Adrenal gland (tissue), 12 donors: ENCODE results near the gene STK40. TPM values are rescaled to one million over a fixed set of nuclear protein-coding genes. Genes with fewer than 3 reads are reported as not detected.
A peak's percentile ranks its signal among the peaks of the same experiment; 100 is the strongest.

ENCODE experiments used
- DNase-seq, 7 donors: peaks; one replicate each; pipeline ENCODE4 v3.0.0-alpha.2; 2019 to 2020
- H3K27ac ChIP-seq, 5 donors: fragments of 200-600 bp; sonication (generic) in 4 of 5; 1 replicate in 3 of 5; 2 replicates in 2 of 5; pipeline versions ENCODE4 v1.5.1 to v1.8.0; 2016 to 2020; ENCODE audit warnings: mild to moderate bottlenecking in 1 of 5
- H3K27me3 ChIP-seq: fragments of 200-600 bp; 2 replicates; pipeline ENCODE4 v1.8.0; 2021
- H3K36me3 ChIP-seq, 2 donors: fragments of 200-600 bp; replicated peaks in 1 of 2; 1 replicate in 1 of 2; 2 replicates in 1 of 2; pipeline versions ENCODE4 v1.5.1 to v1.8.0; 2018 to 2022
- H3K4me1 ChIP-seq, 2 donors: fragments of 200-600 bp; replicated peaks in 1 of 2; 1 replicate in 1 of 2; 2 replicates in 1 of 2; pipeline versions ENCODE4 v1.5.1 to v1.8.0; 2018 to 2021
- H3K4me3 ChIP-seq, 4 donors: fragments of 200-600 bp; sonication (generic) in 3 of 4; one replicate each; pipeline ENCODE4 v1.5.1; 2016 to 2018
- H3K9me3 ChIP-seq, 3 donors: fragments of 200-600 bp; sonication (generic) in 1 of 3; replicated peaks in 1 of 3; 1 replicate in 2 of 3; 2 replicates in 1 of 3; pipeline versions ENCODE4 v1.5.1 to v1.8.0; 2016 to 2021
- POLR2A ChIP-seq, 2 donors: fragments of 450-650 bp; IDR thresholded peaks; one replicate each; pipeline ENCODE4 v1.6.1; 2017; ENCODE audit warnings: antibody characterized with exemption in 2 of 2, mild to moderate bottlenecking in 2 of 2, moderate library complexity in 1 of 2
- WGBS, 4 donors: extraction: QIAGEN DNeasy Blood & Tissue Kit in 2 of 4; methylation state at CpG; one replicate each; pipeline versions ENCODE4 v1.1.5 to v1.1.7; 2013 to 2017; 5-methylcytosine and 5-hydroxymethylcytosine counted together
- intact Hi-C, 2 donors: fragments of 100-400 bp; cut with DNase I; formaldehyde crosslinking; loops; one replicate each; pipeline versions ENCODE4 v1.14.1 to v1.15.0; 2022 to 2023
- polyA plus RNA-seq, 3 donors: library from polyadenylated mRNA; stranded (reverse); fragments of 200-250 nt in 2 of 3; fragments of 350-450 nt in 1 of 3; fragmentation: Illumina TruSeq in 1 of 3; extraction: RNeasy Lipid Tissue Mini Kit (QIAGEN cat#74804) in 1 of 3; gene quantifications; one replicate each; pipeline ENCODE4 v1.2.3, GENCODE V29; 2013 to 2014
- total RNA-seq, 9 donors: library from RNA; depleted of rRNA in 4 of 9; stranded (reverse); fragments of >200 nt in 4 of 9; fragments of 120-200 nt in 1 of 9; fragmentation: NEBNext Ultra II Directional in 1 of 9; extraction: Animal tissue kit (Norgen Biotek cat#: 25700) in 1 of 9; gene quantifications; one replicate each; pipeline versions ENCODE4 v1.1.0 to v1.2.4, GENCODE V29; 2013 to 2023
- TF ChIP-seq, protein P1 (sequence below), 6 experiments: fragments of 450-650 bp in 4 of 6; fragments of 200-600 bp in 2 of 6; sonication (generic) in 1 of 6; IDR thresholded peaks; 1 replicate in 5 of 6; 2 replicates in 1 of 6; pipeline versions ENCODE4 v1.5.1 to v1.8.0; 2016 to 2021; ENCODE audit warnings: antibody characterized with exemption in 6 of 6, mild to moderate bottlenecking in 2 of 6, moderate library complexity in 1 of 6
- donor health status: healthy with polysubstance abuse.
- donor health status: Bipolar disorder and iron deficiency.
- donor health status: DM: yes; HTN: yes; CAD: no.
- donor health status: DM: no; HTN: no; CAD: no.
- donor health status: DM: no; HTN: no; CAD: no.
- donor health status: DM: yes; HTN: yes; CAD: no.

STK40 gene
- total and polyA plus RNA-seq, 12 donors = 9.8 to 31.2 (median 24.7) TPM

DNA sequence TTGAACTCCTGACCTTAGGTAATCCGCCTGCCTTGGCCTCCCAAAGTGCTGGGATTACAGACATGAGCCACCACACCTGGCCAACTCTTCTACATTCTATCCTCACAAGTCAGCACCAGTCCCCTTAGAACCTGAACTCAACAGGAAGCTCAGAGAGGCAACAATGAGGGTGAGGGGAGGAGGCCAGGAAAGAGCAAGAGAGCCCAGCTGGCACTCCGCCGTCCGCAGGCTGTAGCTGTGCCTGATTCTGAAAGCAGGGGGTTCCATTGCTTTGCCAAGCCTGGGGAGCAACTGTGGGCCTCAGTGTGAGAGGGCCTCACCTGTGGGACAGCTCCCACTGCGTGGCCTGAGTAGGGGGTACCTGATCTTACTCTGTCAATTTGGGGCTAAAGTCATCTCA is 18.7 kb downstream of the STK40 start:
- WGBS, 4 donors = 60 to 88% (median 83%) methylated on average over 2 to 5 of the region's 5 CpGs
- intact Hi-C loops = loop anchor here in 1 of 2 donors (10.0 kb wide), 1 partner anchor 62 kb away; the partner anchor contains the start of gene SH3D21
- H3K4me1 ChIP-seq = peaks cover 0 to 21% of the 10 kb centered on the region in 2 donors

GRCh38 chr1:36366091-36366661 is 19.5 kb downstream of the STK40 start:
- intact Hi-C loops = loop anchor here in 1 of 2 donors (10.0 kb wide), 1 partner anchor 61 kb away; the partner anchor contains the start of gene SH3D21
- TF ChIP-seq POLR2A (IDR thresholded peaks at IDR 0.05) = no peak
- TF ChIP-seq, protein P1, sequence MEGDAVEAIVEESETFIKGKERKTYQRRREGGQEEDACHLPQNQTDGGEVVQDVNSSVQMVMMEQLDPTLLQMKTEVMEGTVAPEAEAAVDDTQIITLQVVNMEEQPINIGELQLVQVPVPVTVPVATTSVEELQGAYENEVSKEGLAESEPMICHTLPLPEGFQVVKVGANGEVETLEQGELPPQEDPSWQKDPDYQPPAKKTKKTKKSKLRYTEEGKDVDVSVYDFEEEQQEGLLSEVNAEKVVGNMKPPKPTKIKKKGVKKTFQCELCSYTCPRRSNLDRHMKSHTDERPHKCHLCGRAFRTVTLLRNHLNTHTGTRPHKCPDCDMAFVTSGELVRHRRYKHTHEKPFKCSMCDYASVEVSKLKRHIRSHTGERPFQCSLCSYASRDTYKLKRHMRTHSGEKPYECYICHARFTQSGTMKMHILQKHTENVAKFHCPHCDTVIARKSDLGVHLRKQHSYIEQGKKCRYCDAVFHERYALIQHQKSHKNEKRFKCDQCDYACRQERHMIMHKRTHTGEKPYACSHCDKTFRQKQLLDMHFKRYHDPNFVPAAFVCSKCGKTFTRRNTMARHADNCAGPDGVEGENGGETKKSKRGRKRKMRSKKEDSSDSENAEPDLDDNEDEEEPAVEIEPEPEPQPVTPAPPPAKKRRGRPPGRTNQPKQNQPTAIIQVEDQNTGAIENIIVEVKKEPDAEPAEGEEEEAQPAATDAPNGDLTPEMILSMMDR (IDR thresholded peaks at IDR 0.05) = no peak
- no peak overlapping the region for H3K4me3 ChIP-seq
- H3K27me3 ChIP-seq = no peaks in the 10 kb centered on the region
- H3K27ac ChIP-seq = peak overlapping the region in 2 of 5 donors; percentile 66 to 76
- peak in 2 of 7 donors; percentile 31 to 49 for DNase-seq
- H3K36me3 ChIP-seq = peaks cover 0 to 11% of the 10 kb centered on the region in 2 donors
- peaks cover 0 to 21% of the 10 kb centered on the region in 2 donors for H3K4me1 ChIP-seq
- no peaks in the 10 kb centered on the region for H3K9me3 ChIP-seq
- 52 to 62% (median 56%) methylated on average over 18 of the region's 18 CpGs for WGBS, 4 donors

More for the DNA sequence above, 18.7 kb downstream of the STK40 start:
- H3K4me3 ChIP-seq = no peak overlapping the region
- H3K27ac ChIP-seq = peak overlapping the region in 1 of 5 donors; percentile 60
- no peaks in the 10 kb centered on the region for H3K27me3 ChIP-seq
- no peak for TF ChIP-seq POLR2A (IDR thresholded peaks at IDR 0.05)
- TF ChIP-seq, protein P1 (IDR thresholded peaks at IDR 0.05) = no peak
- no peak for DNase-seq
- H3K36me3 ChIP-seq = peaks cover 0 to 10% of the 10 kb centered on the region in 2 donors
- H3K9me3 ChIP-seq = no peaks in the 10 kb centered on the region

DNA sequence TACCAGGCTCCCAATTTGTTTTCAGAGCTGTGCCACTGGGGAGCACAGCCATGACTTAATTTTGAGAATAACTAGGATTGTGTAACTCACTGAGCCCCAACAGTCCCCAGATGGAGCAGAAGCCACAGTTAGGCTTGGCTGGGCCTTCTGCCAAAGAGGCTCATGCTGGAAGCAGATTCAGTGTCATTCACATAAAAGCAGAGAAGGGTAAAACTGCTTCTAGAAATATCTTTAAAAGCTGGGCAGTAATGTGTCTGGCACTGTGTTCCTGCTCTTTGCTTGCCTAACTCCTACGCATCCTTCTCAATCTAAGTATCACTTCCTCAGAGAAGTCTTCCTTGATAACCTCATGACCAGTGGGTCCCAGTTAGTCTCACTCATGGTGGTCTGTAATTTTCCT is 20.3 kb downstream of the STK40 start:
- DNase-seq = peak; percentile 48 to 84 (median 60)
- Histone ChIP-seq H3K27me3 (no peaks in the 10 kb centered on the region), H3K27ac (peak overlapping the region in 2 of 5 donors; percentile 66 to 76), H3K36me3 (peaks cover 0 to 11% of the 10 kb centered on the region in 2 donors), H3K4me1 (peaks cover 0 to 21% of the 10 kb centered on the region in 2 donors), H3K4me3 (no peak overlapping the region), H3K9me3 (no peaks in the 10 kb centered on the region)
- intact Hi-C loops = loop anchor here in 1 of 2 donors (10.0 kb wide), 1 partner anchor 61 kb away; the partner anchor contains the start of gene SH3D21
- TF ChIP-seq, protein P1 (IDR thresholded peaks at IDR 0.05) = no peak
- TF ChIP-seq POLR2A (IDR thresholded peaks at IDR 0.05) = no peak
- WGBS, 4 donors = 50 to 71% (median 59%) methylated on average over 1 of the region's 1 CpG

DNA sequence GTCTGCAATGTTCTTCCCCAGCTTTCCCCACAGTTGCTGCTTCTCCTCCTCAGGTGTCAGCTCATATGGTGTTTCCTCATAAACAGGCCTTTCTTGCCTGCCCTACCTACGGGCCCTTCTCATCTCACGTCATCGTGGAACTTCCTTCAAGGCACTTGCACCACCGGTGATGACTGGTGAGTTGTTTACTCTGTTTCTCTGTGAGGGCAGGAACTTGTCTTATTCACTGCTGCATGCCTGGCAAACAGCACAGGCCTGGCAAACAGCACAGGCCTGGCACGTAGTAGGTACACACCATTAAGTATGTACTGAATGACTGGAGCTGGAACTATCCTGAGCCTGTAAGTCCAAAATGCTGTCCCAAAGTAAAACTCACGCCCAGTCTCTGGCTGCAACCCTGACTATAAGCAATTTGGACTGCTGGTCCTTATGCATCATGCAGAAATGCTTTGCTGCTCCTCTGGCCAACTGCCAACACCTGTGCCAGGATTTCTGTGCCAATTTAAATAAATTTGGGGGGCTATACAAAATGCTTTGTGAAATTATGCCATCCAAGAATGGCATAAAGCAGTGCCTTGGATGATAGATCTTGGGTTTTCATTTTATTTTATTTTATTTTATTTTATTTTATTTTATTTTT is 25.7 kb downstream of the STK40 start:
- Histone ChIP-seq H3K36me3 (peaks cover 0 to 28% of the 10 kb centered on the region in 2 donors), H3K27ac (no peak overlapping the region)
- intact Hi-C loops = loop anchor here in 1 of 2 donors (10.0 kb wide), 1 partner anchor 55 kb away; the partner anchor contains the start of gene SH3D21

More for the DNA sequence above, 25.7 kb downstream of the STK40 start:
- Histone ChIP-seq H3K4me1 (peaks cover 0 to 8% of the 10 kb centered on the region in 2 donors), H3K4me3 (no peak overlapping the region), H3K27me3 (no peaks in the 10 kb centered on the region), H3K9me3 (no peaks in the 10 kb centered on the region)
- no peak for DNase-seq
- 83 to 92% (median 89%) methylated on average over 6 of the region's 6 CpGs for WGBS, 4 donors
- TF ChIP-seq, protein P1 (IDR thresholded peaks at IDR 0.05) = no peak
